ENCODE data around the gene ADGRL3. TPM values are rescaled to one million over a fixed set of nuclear protein-coding genes. Genes with fewer than 3 reads are reported as not detected.

ADGRL3 gene
- total RNA-seq, 1 donor from 2014 or later, result 44.8 TPM

DNA sequence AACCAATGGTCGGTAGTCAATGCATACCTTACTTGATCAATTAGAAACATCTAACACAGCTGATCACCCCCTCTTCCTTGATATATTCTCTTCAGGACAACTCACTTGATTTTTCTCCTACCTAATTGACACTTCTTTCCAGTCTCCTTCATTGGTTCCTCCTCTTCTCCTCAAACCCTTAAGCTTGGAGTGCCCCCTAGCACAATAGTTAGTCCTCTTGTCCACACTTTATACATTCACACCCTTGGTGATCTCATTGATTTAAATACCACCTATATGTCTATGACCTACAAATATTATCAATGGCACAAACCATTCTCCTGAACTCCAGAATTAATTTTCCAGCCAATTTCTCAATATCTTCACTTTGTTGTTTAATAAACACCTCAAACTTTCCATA lies 724.0 kb downstream of the ADGRL3 start:
- Mint-ChIP-seq H3K27ac (ENCODE audit: unreplicated experiment) (no peak overlapping the region), H3K4me3 (ENCODE audit: unreplicated experiment) (no peak overlapping the region), H3K4me1 (ENCODE audit: unreplicated experiment) (no peaks in the 10 kb centered on the region), H3K9me3 (ENCODE audit: unreplicated experiment) (no peaks in the 10 kb centered on the region), H3K27me3 (ENCODE audit: unreplicated experiment) (no peaks in the 10 kb centered on the region), H3K36me3 (ENCODE audit: low read depth, unreplicated experiment) (no peaks in the 10 kb centered on the region)
- no peak for DNase-seq (ENCODE audit: low spot score)
- TF ChIP-seq CTCF (IDR thresholded peaks at IDR 0.05; ENCODE audit: unreplicated experiment), result no peak

DNA sequence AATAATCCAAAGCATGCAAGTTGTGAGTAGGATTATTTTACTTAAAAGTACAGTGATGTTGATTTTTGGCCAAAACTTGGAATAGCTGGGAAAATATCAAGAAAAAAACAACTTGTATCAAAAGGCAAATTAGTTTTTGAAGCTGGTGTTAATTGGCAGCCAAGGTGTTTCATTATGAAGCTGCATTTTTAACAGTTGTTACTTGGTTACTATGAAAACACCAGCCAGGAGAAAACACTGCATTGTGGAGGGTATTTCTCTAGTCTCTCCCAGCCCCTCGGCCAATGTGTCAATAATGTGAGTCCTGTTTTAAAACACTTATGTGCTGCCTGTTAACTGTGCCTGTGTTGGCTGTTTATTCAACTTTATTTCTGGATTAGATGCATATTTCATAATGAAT lies 733.4 kb downstream of the ADGRL3 start:
- no peaks in the 10 kb centered on the region for H3K9me3 Mint-ChIP-seq (ENCODE audit: unreplicated experiment)
- H3K36me3 Mint-ChIP-seq (ENCODE audit: low read depth, unreplicated experiment), result peaks cover 4% of the 10 kb centered on the region
- no peaks in the 10 kb centered on the region for H3K27me3 Mint-ChIP-seq (ENCODE audit: unreplicated experiment)

GRCh38 chr4:61934198-61934597 lies 734.1 kb downstream of the ADGRL3 start:
- H3K27ac Mint-ChIP-seq (ENCODE audit: unreplicated experiment), result no peak overlapping the region
- no peak for DNase-seq (ENCODE audit: low spot score)
- peaks cover 8% of the 10 kb centered on the region for H3K36me3 Mint-ChIP-seq (ENCODE audit: low read depth, unreplicated experiment)
- no peaks in the 10 kb centered on the region for H3K27me3 Mint-ChIP-seq (ENCODE audit: unreplicated experiment)
- H3K9me3 Mint-ChIP-seq (ENCODE audit: unreplicated experiment), result no peaks in the 10 kb centered on the region
- no peaks in the 10 kb centered on the region for H3K4me1 Mint-ChIP-seq (ENCODE audit: unreplicated experiment)
- no peak for TF ChIP-seq CTCF (IDR thresholded peaks at IDR 0.05; ENCODE audit: unreplicated experiment)
- H3K4me3 Mint-ChIP-seq (ENCODE audit: unreplicated experiment), result no peak overlapping the region

More for the DNA sequence above, 733.4 kb downstream of the ADGRL3 start:
- Mint-ChIP-seq H3K4me1 (ENCODE audit: unreplicated experiment) (no peaks in the 10 kb centered on the region), H3K27ac (ENCODE audit: unreplicated experiment) (no peak overlapping the region), H3K4me3 (ENCODE audit: unreplicated experiment) (no peak overlapping the region)
- TF ChIP-seq CTCF (IDR thresholded peaks at IDR 0.05; ENCODE audit: unreplicated experiment), result no peak
- no peak for DNase-seq (ENCODE audit: low spot score)

DNA sequence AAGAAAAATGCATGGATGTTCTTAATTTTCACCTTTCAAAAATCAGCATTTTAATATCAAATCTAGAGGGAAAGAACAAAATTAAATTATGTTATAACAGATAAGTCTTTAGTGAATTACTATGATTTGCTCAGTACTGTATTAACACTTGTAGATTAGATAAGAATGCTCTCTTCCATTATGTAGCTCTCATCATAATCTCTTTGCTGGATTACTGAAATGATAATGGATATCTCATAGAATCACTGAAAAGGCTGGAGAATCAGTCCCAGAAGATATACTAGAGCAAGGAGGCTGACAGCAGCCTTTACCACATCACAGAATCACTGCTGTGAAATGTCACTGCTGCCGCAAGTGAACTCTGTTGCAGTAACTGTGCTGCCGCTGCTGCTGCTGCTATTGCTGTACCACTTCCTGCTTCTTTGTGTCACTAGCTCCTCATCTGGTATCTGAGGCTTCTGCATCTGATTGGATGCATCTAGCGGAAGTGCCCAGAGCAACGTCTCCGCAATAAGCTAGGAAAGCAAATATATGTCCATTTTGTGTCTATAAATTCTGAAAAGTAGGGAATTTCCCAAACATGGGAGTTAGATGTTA lies 738.2 kb downstream of the ADGRL3 start:
- no peaks in the 10 kb centered on the region for H3K9me3 Mint-ChIP-seq (ENCODE audit: unreplicated experiment)
- H3K4me3 Mint-ChIP-seq (ENCODE audit: unreplicated experiment), result no peak overlapping the region
- no peaks in the 10 kb centered on the region for H3K27me3 Mint-ChIP-seq (ENCODE audit: unreplicated experiment)
- H3K27ac Mint-ChIP-seq (ENCODE audit: unreplicated experiment), result no peak overlapping the region
- no peak for TF ChIP-seq CTCF (IDR thresholded peaks at IDR 0.05; ENCODE audit: unreplicated experiment)
- no peaks in the 10 kb centered on the region for H3K4me1 Mint-ChIP-seq (ENCODE audit: unreplicated experiment)
- H3K36me3 Mint-ChIP-seq (ENCODE audit: low read depth, unreplicated experiment), result peaks cover 8% of the 10 kb centered on the region
- DNase-seq (ENCODE audit: low spot score), result no peak

GRCh38 chr4:61950625-61951024 lies 750.5 kb downstream of the ADGRL3 start:
- H3K9me3 Mint-ChIP-seq (ENCODE audit: unreplicated experiment), result no peaks in the 10 kb centered on the region
- peaks cover 4% of the 10 kb centered on the region for H3K36me3 Mint-ChIP-seq (ENCODE audit: low read depth, unreplicated experiment)
- no peaks in the 10 kb centered on the region for H3K27me3 Mint-ChIP-seq (ENCODE audit: unreplicated experiment)
- H3K27ac Mint-ChIP-seq (ENCODE audit: unreplicated experiment), result no peak overlapping the region
- H3K4me1 Mint-ChIP-seq (ENCODE audit: unreplicated experiment), result no peaks in the 10 kb centered on the region
- no peak overlapping the region for H3K4me3 Mint-ChIP-seq (ENCODE audit: unreplicated experiment)
- TF ChIP-seq CTCF (IDR thresholded peaks at IDR 0.05; ENCODE audit: unreplicated experiment), result no peak
- no peak for DNase-seq (ENCODE audit: low spot score)

Data from endothelial cell (in vitro differentiated cells).